MCF 10A (cell line): ENCODE data around the gene XPO6. TPM values are rescaled to one million over a fixed set of nuclear protein-coding genes. Genes with fewer than 3 reads are reported as not detected.
A peak's percentile ranks its signal among the peaks of the same experiment; 100 is the strongest.

Experiments used
- Bru-seq: library from RNA; stranded (reverse); fragments of 400-500 nt; gene quantifications from one replicate; lab custom pipeline; 2021; lab: Mats Ljungman, UMichigan
- BruChase-seq, 2 experiments: library from RNA; stranded (reverse); fragments of 400-500 nt; gene quantifications; one replicate each; lab custom pipeline; 2021; lab: Mats Ljungman, UMichigan
- BruUV-seq: library from RNA; stranded (reverse); fragments of 400-500 nt; replicated peaks from 2 replicates; lab custom pipeline; 2021; lab: Mats Ljungman, UMichigan
- CTCF ChIA-PET: fragments of 300-600 bp; sonication (Branson Sonifier 250); formaldehyde crosslinking; extraction: SDS; loops from one replicate; lab custom pipeline; 2021; ENCODE audit warnings: antibody characterized with exemption, inconsistent platforms; lab: Yijun Ruan, JAX
- POLR2A ChIA-PET: fragments of 300-600, 350-650 bp; sonication (Branson Sonifier 250); formaldehyde crosslinking; extraction: SDS; loops from one replicate; lab custom pipeline; 2020; ENCODE audit warnings: antibody characterized with exemption, inconsistent platforms; lab: Yijun Ruan, JAX
- DNase-seq: peaks from one replicate; pipeline ENCODE4 v3.0.0-alpha.2; 2018; ENCODE audit not compliant: unreplicated experiment
- H3K27ac Mint-ChIP-seq: one replicate; pipeline ENCODE4 v1.8.0; 2022; ENCODE audit warnings: mild to moderate bottlenecking, low read depth, mixed read lengths; ENCODE audit not compliant: unreplicated experiment
- H3K27me3 Mint-ChIP-seq: one replicate; pipeline ENCODE4 v1.8.0; 2022; ENCODE audit warnings: mixed read lengths; ENCODE audit not compliant: insufficient read depth, unreplicated experiment
- H3K36me3 Mint-ChIP-seq: one replicate; pipeline ENCODE4 v1.8.0; 2022; ENCODE audit warnings: mild to moderate bottlenecking, moderate library complexity, mixed read lengths; ENCODE audit not compliant: insufficient read depth, unreplicated experiment
- H3K4me1 Mint-ChIP-seq: one replicate; pipeline ENCODE4 v1.8.0; 2022; ENCODE audit warnings: mixed read lengths; ENCODE audit not compliant: insufficient read depth, unreplicated experiment
- H3K4me3 Mint-ChIP-seq: one replicate; pipeline ENCODE4 v1.8.0; 2022; ENCODE audit warnings: mild to moderate bottlenecking, moderate library complexity, mixed read lengths; ENCODE audit not compliant: unreplicated experiment
- H3K9me3 Mint-ChIP-seq: one replicate; pipeline ENCODE4 v1.8.0; 2022; ENCODE audit warnings: mixed read lengths; ENCODE audit not compliant: unreplicated experiment
- CTCF ChIP-seq: fragments of 200-600 bp; IDR thresholded peaks from one replicate; pipeline ENCODE4 v1.8.0; 2022; ENCODE audit warnings: antibody characterized with exemption, mild to moderate bottlenecking; ENCODE audit not compliant: unreplicated experiment
- intact Hi-C: fragments of 100-400 bp; cut with micrococcal nuclease; formaldehyde crosslinking; loops from 2 replicates; pipeline ENCODE4 v1.14.1; 2022
- long read RNA-seq: library from polyadenylated mRNA; stranded (forward); transcript quantifications from one replicate; pipeline ENCODE4 v2.0.0, GENCODE V29; 2022
- total RNA-seq: library from RNA; stranded (reverse); gene quantifications from 2 replicates; pipeline ENCODE4 v1.2.3, GENCODE V29; 2022

The XPO6 gene
- total RNA-seq (184 and 200 TPM in 2 replicates), Bru-seq, nascent RNA (percentile 91 among the genes with signal in this experiment), BruChase-seq, experiment 1, labeled RNA remaining after a 6-hour chase (percentile 85 among the genes with signal in this experiment), BruChase-seq, experiment 2, labeled RNA remaining after a 2-hour chase (percentile 83 among the genes with signal in this experiment)
- long read RNA-seq, full-length matches to known transcripts = 34 of 96 reads
- long read RNA-seq, partial matches to known transcripts = 30 of 96 reads
- long read RNA-seq, other reads (novel, unspliced or antisense) = 32 of 96 reads

- BruUV-seq = TSS peak; percentile 44
- intact Hi-C loops = loop anchor here (10.0 kb wide), 1 partner anchor 57 kb away; no protein-coding TSS in a partner anchor
- Mint-ChIP-seq H3K4me1 (peaks cover 21% of the 10 kb centered on the region), H3K4me3 (peak within 1 kb of the TSS; percentile 80), H3K36me3 (peaks cover 26% of the 10 kb centered on the region), H3K27me3 (no peaks in the 10 kb centered on the region), H3K9me3 (no peaks in the 10 kb centered on the region), H3K27ac (no peak within 1 kb of the TSS)
- ChIA-PET POLR2A (interaction anchor here (0.6 to 7.5 kb wide), 7 partner anchors 10 to 73 kb away, joined by 3 to 41 read pairs (median 9); no protein-coding TSS in a partner anchor), CTCF (interaction anchor here (1.0 kb wide), 1 partner anchor 44 kb away, joined by 3 read pairs; no protein-coding TSS in a partner anchor)
- TF ChIP-seq CTCF = no peak
- DNase-seq = peak; percentile 90
These were observed at the start of gene XPO6 for GRCh38 chr16:28211758-28212531. TSS of gene XPO6 (minus strand) at chr16:28211965. CDS start at chr16:28211368, 597 bp downstream.

- H3K9me3 Mint-ChIP-seq = no peaks in the 10 kb centered on the region
- TF ChIP-seq CTCF = no peak
- no peak overlapping the region for H3K27ac Mint-ChIP-seq
- ChIA-PET POLR2A (no interaction called here), CTCF (interaction anchor here (1.1 kb wide), 1 partner anchor 21 kb away, joined by 3 read pairs; no protein-coding TSS in a partner anchor)
- BruUV-seq = no TSS peak
- peaks cover 70% of the 10 kb centered on the region for H3K27me3 Mint-ChIP-seq
- intact Hi-C loops = no loop called here
- no peak overlapping the region for H3K4me3 Mint-ChIP-seq
- peaks cover 8% of the 10 kb centered on the region for H3K4me1 Mint-ChIP-seq
- H3K36me3 Mint-ChIP-seq = peaks cover 4% of the 10 kb centered on the region
- no peak for DNase-seq
These were observed 48.4 kb upstream of the XPO6 start for GRCh38 chr16:28260193-28260592.

- H3K4me1 Mint-ChIP-seq = peaks cover 4% of the 10 kb centered on the region
- ChIA-PET POLR2A (no interaction called here), CTCF (interaction anchor here (1.1 kb wide), 1 partner anchor 22 kb away, joined by 3 read pairs; no protein-coding TSS in a partner anchor)
- no peak overlapping the region for H3K4me3 Mint-ChIP-seq
- BruUV-seq = no TSS peak
- intact Hi-C loops = no loop called here
- H3K36me3 Mint-ChIP-seq = peaks cover under 1% of the 10 kb centered on the region
- TF ChIP-seq CTCF = no peak
- no peak overlapping the region for H3K27ac Mint-ChIP-seq
- H3K9me3 Mint-ChIP-seq = no peaks in the 10 kb centered on the region
- no peak for DNase-seq
- peaks cover 66% of the 10 kb centered on the region for H3K27me3 Mint-ChIP-seq
These were observed 48.0 kb upstream of the XPO6 start for GRCh38 chr16:28259781-28260150.
